Effector memory CD8-positive, alpha-beta T cell (primary cell): Measurements from ENCODE around the gene GEMIN7.
A peak's percentile ranks its signal among the peaks of the same experiment; 100 is the strongest.
"Not testable (repeated sequence)": the region's sequence is repeated elsewhere in the genome, so short reads cannot be mapped to it uniquely, and the experiment has no call there.

Experiments used
- ATAC-seq: fragments of 150-1000 bp; cut with Tn5 transposase; replicated peaks from 2 replicates; pipeline ENCODE4 v1.10.0; 2021; ENCODE audit warnings: mild to moderate bottlenecking, moderate library complexity
- DNase-seq, 3 experiments: peaks; one replicate each; pipeline ENCODE4 v3.0.0; 2021
- H3K27ac Mint-ChIP-seq, 2 donors: one replicate each; pipeline ENCODE4 v1.8.0; 2022; ENCODE audit warnings: mild to moderate bottlenecking in 2 of 2, mixed read lengths in 2 of 2, moderate library complexity in 2 of 2
- H3K27me3 Mint-ChIP-seq, 2 donors: one replicate each; pipeline ENCODE4 v1.8.0; 2022; ENCODE audit warnings: mixed read lengths in 2 of 2
- H3K36me3 Mint-ChIP-seq: one replicate; pipeline ENCODE4 v1.8.0; 2022; ENCODE audit warnings: mild to moderate bottlenecking, moderate library complexity, mixed read lengths; ENCODE audit not compliant: insufficient read depth
- H3K4me1 Mint-ChIP-seq, 2 donors: one replicate each; pipeline ENCODE4 v1.8.0; 2022; ENCODE audit warnings: low read depth in 2 of 2, mixed read lengths in 2 of 2
- H3K4me3 Mint-ChIP-seq, 2 donors: one replicate each; pipeline ENCODE4 v1.8.0; 2022; ENCODE audit warnings: mild to moderate bottlenecking in 2 of 2, mixed read lengths in 2 of 2, moderate library complexity in 2 of 2
- H3K9me3 Mint-ChIP-seq, 2 donors: one replicate each; pipeline ENCODE4 v1.8.0; 2022; ENCODE audit warnings: mixed read lengths in 2 of 2

GEMIN7 gene

GRCh38 chr19:45098521-45099466 lies 19.7 kb downstream of the GEMIN7 start:
- DNase-seq (no peak), ATAC-seq (no peak)
- peaks cover 65 to 69% of the 10 kb centered on the region in 2 donors for H3K4me1 Mint-ChIP-seq
- H3K9me3 Mint-ChIP-seq = no peaks in the 10 kb centered on the region
- H3K27ac Mint-ChIP-seq = peak overlapping the region in 1 of 2 donors; percentile 44
- H3K27me3 Mint-ChIP-seq = no peaks in the 10 kb centered on the region
- no peak overlapping the region for H3K4me3 Mint-ChIP-seq
- H3K36me3 Mint-ChIP-seq = peaks cover 6% of the 10 kb centered on the region

- Mint-ChIP-seq H3K36me3 (peaks cover 2% of the 10 kb centered on the region), H3K4me1 (peaks cover 65 to 71% of the 10 kb centered on the region in 2 donors), H3K27ac (peak overlapping the region in 1 of 2 donors; percentile 44), H3K4me3 (no peak overlapping the region), H3K27me3 (no peaks in the 10 kb centered on the region), H3K9me3 (no peaks in the 10 kb centered on the region)
- no peak for ATAC-seq
- DNase-seq = no peak
Measured at GRCh38 chr19:45099467-45100191, 20.6 kb downstream of the GEMIN7 start.

- no peak for DNase-seq
- Mint-ChIP-seq H3K27ac (no peak overlapping the region), H3K4me1 (peaks cover 67 to 72% of the 10 kb centered on the region in 2 donors), H3K36me3 (no peaks in the 10 kb centered on the region), H3K4me3 (no peak overlapping the region), H3K9me3 (no peaks in the 10 kb centered on the region), H3K27me3 (no peaks in the 10 kb centered on the region)
- no peak for ATAC-seq
Measured at GRCh38 chr19:45100201-45100600, 21.1 kb downstream of the GEMIN7 start.

GRCh38 chr19:45100846-45101252 lies 21.8 kb downstream of the GEMIN7 start:
- Mint-ChIP-seq H3K36me3 (no peaks in the 10 kb centered on the region), H3K27me3 (no peaks in the 10 kb centered on the region), H3K27ac (no peak overlapping the region), H3K9me3 (no peaks in the 10 kb centered on the region), H3K4me3 (peak overlapping the region in 1 of 2 donors; percentile 0), H3K4me1 (peaks cover 70 to 71% of the 10 kb centered on the region in 2 donors)
- DNase-seq (no peak), ATAC-seq (no peak)

- Mint-ChIP-seq H3K4me1 (peaks cover 61 to 62% of the 10 kb centered on the region in 2 donors), H3K36me3 (no peaks in the 10 kb centered on the region), H3K4me3 (no peak overlapping the region), H3K9me3 (no peaks in the 10 kb centered on the region), H3K27ac (peak overlapping the region in 1 of 2 donors; percentile 32), H3K27me3 (no peaks in the 10 kb centered on the region)
- DNase-seq = no peak
- ATAC-seq = no peak
Measured at GRCh38 chr19:45101806-45102205, 22.7 kb downstream of the GEMIN7 start.

GRCh38 chr19:45102481-45102880 lies 23.4 kb downstream of the GEMIN7 start:
- Mint-ChIP-seq H3K4me3 (peak overlapping the region in 1 of 2 donors; percentile 71), H3K4me1 (peaks cover 54 to 55% of the 10 kb centered on the region in 2 donors), H3K9me3 (no peaks in the 10 kb centered on the region), H3K36me3 (no peaks in the 10 kb centered on the region), H3K27ac (peak overlapping the region in 1 of 2 donors; percentile 32), H3K27me3 (no peaks in the 10 kb centered on the region)
- DNase-seq (no peak), ATAC-seq (no peak)

- peak; percentile 94 for ATAC-seq
- no peaks in the 10 kb centered on the region for H3K27me3 Mint-ChIP-seq
- H3K36me3 Mint-ChIP-seq = no peaks in the 10 kb centered on the region
- peak; percentile 33 to 38 (median 38) for DNase-seq
- H3K4me1 Mint-ChIP-seq = peaks cover 48 to 51% of the 10 kb centered on the region in 2 donors
- H3K9me3 Mint-ChIP-seq = no peaks in the 10 kb centered on the region
- peak overlapping the region; percentile 71 to 75 for H3K4me3 Mint-ChIP-seq
- H3K27ac Mint-ChIP-seq = peak overlapping the region in 1 of 2 donors; percentile 82
Measured at GRCh38 chr19:45103156-45103507, 24.1 kb downstream of the GEMIN7 start.

GRCh38 chr19:45103508-45104319 lies 24.7 kb downstream of the GEMIN7 start:
- Mint-ChIP-seq H3K27ac (peak overlapping the region; percentile 82 to 88), H3K36me3 (no peaks in the 10 kb centered on the region), H3K4me1 (peaks cover 46 to 57% of the 10 kb centered on the region in 2 donors), H3K27me3 (no peaks in the 10 kb centered on the region), H3K4me3 (peak overlapping the region; percentile 71 to 75), H3K9me3 (no peaks in the 10 kb centered on the region)
- ATAC-seq = peak; percentile 41
- no peak for DNase-seq

GRCh38 chr19:45104658-45105349 lies 25.7 kb downstream of the GEMIN7 start:
- no peak for DNase-seq
- Mint-ChIP-seq H3K36me3 (no peaks in the 10 kb centered on the region), H3K27me3 (no peaks in the 10 kb centered on the region), H3K27ac (peak overlapping the region; percentile 82 to 88), H3K4me3 (peak overlapping the region; percentile 71 to 75), H3K4me1 (peaks cover 42 to 62% of the 10 kb centered on the region in 2 donors), H3K9me3 (no peaks in the 10 kb centered on the region)
- peak; percentile 21 for ATAC-seq

- H3K9me3 Mint-ChIP-seq, H3K27me3 Mint-ChIP-seq, DNase-seq, H3K4me3 Mint-ChIP-seq, ATAC-seq, H3K36me3 Mint-ChIP-seq: not testable (repeated sequence)
- Mint-ChIP-seq H3K27ac (peak overlapping the region in 1 of 2 donors; percentile 82), H3K4me1 (peaks cover 36 to 56% of the 10 kb centered on the region in 2 donors)
Measured at GRCh38 chr19:45106363-45106762, 27.3 kb downstream of the GEMIN7 start.

GRCh38 chr19:45107621-45108150 lies 28.6 kb downstream of the GEMIN7 start:
- Mint-ChIP-seq H3K36me3 (peaks cover 5% of the 10 kb centered on the region), H3K4me3 (no peak overlapping the region), H3K4me1 (peaks cover 31 to 49% of the 10 kb centered on the region in 2 donors), H3K9me3 (no peaks in the 10 kb centered on the region), H3K27me3 (no peaks in the 10 kb centered on the region), H3K27ac (no peak overlapping the region)
- ATAC-seq (no peak), DNase-seq (no peak)

GRCh38 chr19:45110851-45111266 lies 31.8 kb downstream of the GEMIN7 start:
- peaks cover 5% of the 10 kb centered on the region for H3K36me3 Mint-ChIP-seq
- no peak overlapping the region for H3K4me3 Mint-ChIP-seq
- H3K27me3 Mint-ChIP-seq = no peaks in the 10 kb centered on the region
- ATAC-seq (no peak), DNase-seq (no peak)
- peaks cover 14 to 24% of the 10 kb centered on the region in 2 donors for H3K4me1 Mint-ChIP-seq
- peak overlapping the region in 1 of 2 donors; percentile 25 for H3K27ac Mint-ChIP-seq
- H3K9me3 Mint-ChIP-seq = no peaks in the 10 kb centered on the region
